ENCODE data around the gene ARHGAP42. TPM values are rescaled to one million over a fixed set of nuclear protein-coding genes. Genes with fewer than 3 reads are reported as not detected.

Gene ARHGAP42
- total and polyA plus RNA-seq, 2 experiments from 2014 or later = 0.74 to 2.7 TPM

DNA sequence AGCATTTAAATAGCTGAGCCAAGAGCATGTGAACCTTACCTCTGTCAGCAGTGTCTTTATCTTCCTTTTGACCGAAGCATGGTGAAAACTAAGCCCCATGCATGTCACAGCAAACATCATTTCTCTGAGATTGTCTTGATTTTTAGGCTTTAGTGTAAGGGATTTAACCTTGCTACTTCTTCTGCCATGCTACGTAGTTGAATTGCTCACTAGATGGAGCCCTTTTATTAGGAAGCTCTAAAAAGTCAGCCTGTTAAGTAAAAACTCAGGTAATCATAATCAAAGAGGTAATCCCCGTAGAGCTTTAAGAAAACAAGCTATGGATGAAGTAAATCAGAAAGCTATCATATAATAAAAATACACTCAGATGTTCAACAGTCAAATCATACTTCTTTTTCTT, 293.1 kb downstream of the ARHGAP42 start:
- H3K9me2 ChIP-seq (ENCODE audit: insufficient read depth) = no peaks in the 10 kb centered on the region
- no peak overlapping the region for H3K4me3 ChIP-seq
- no peak overlapping the region for H2AFZ ChIP-seq
- no peaks in the 10 kb centered on the region for H3K4me1 ChIP-seq (ENCODE audit: insufficient read depth)
- in situ Hi-C loops (cut with MboI) = no loop called here
- H3K79me2 ChIP-seq (ENCODE audit: insufficient read depth) = no peaks in the 10 kb centered on the region
- no peaks in the 10 kb centered on the region for H3K27me3 ChIP-seq (replicated peaks; ENCODE audit: insufficient read depth)
- H3K27ac ChIP-seq = no peak overlapping the region
- no peaks in the 10 kb centered on the region for H3F3A ChIP-seq (ENCODE audit: insufficient read depth)
- H3K9ac ChIP-seq = no peak overlapping the region
- DNase-seq = peak; percentile 12
- no peaks in the 10 kb centered on the region for H3K36me3 ChIP-seq (ENCODE audit: low read depth)
- 81% methylated on average over 3 of the region's 3 CpGs for WGBS, 2 experiments (ENCODE audit: low coverage in 1 of 2, low lambda C conversion rate in 2 of 2, missing lambda C conversion rate in 2 of 2)
- TF ChIP-seq EZH2phosphoT487 (IDR thresholded peaks at IDR 0.05; ENCODE audit: insufficient read depth, low read depth) = no peak
- TF ChIP-seq EZH2 (IDR thresholded peaks at IDR 0.05; ENCODE audit: insufficient read depth, poor library complexity, severe bottlenecking) = no peak
- no peaks in the 10 kb centered on the region for H4K20me1 ChIP-seq (ENCODE audit: insufficient read depth)
- H3K4me2 ChIP-seq (ENCODE audit: unreplicated experiment) = no peak overlapping the region
- no peaks in the 10 kb centered on the region for H3K9me3 ChIP-seq (ENCODE audit: low read depth)

DNA sequence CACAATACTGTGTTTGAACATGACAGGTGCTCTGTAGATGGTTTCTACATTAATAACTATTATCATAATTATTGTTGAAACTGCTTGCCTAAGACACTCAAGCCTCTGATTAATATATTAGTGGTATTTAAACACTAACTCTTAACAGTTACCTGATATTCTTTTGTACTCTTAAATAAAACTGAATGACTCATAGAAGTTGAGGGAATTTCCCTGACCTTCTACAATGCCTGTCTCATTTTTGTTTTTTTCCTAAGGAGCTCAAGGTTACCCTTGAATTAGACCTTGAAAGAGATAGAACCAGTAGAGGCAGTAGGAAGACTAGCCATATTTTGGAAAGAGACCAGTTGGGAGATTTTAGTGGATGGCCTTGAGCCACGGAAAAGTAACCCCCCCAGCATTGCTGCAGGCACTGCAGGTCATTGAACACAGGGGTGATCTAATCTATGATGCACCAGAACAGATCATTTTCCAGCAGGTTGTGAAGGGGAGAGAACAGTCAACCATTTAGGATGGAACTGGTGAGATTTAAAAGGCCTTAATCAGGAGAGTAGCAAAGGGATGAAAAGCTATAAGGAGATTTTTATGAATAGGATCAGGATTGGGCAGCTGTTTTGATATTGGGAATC, 294.2 kb downstream of the ARHGAP42 start:
- H3K36me3 ChIP-seq (ENCODE audit: low read depth) = no peaks in the 10 kb centered on the region
- no peaks in the 10 kb centered on the region for H3K9me2 ChIP-seq (ENCODE audit: insufficient read depth)
- no peak overlapping the region for H2AFZ ChIP-seq
- in situ Hi-C loops (cut with MboI) = no loop called here
- no peaks in the 10 kb centered on the region for H3K4me1 ChIP-seq (ENCODE audit: insufficient read depth)
- no peak for DNase-seq
- H3K9ac ChIP-seq = no peak overlapping the region
- 90 to 94% methylated on average over 1 of the region's 1 CpG for WGBS, 2 experiments (ENCODE audit: low coverage in 1 of 2, low lambda C conversion rate in 2 of 2, missing lambda C conversion rate in 2 of 2)
- H3K27ac ChIP-seq = no peak overlapping the region
- H3K4me2 ChIP-seq (ENCODE audit: unreplicated experiment) = no peak overlapping the region
- H3K4me3 ChIP-seq = no peak overlapping the region
- H4K20me1 ChIP-seq (ENCODE audit: insufficient read depth) = no peaks in the 10 kb centered on the region
- TF ChIP-seq EZH2 (IDR thresholded peaks at IDR 0.05; ENCODE audit: insufficient read depth, poor library complexity, severe bottlenecking) = no peak
- TF ChIP-seq EZH2phosphoT487 (IDR thresholded peaks at IDR 0.05; ENCODE audit: insufficient read depth, low read depth) = no peak
- H3F3A ChIP-seq (ENCODE audit: insufficient read depth) = no peaks in the 10 kb centered on the region
- H3K9me3 ChIP-seq (ENCODE audit: low read depth) = no peaks in the 10 kb centered on the region
- no peaks in the 10 kb centered on the region for H3K79me2 ChIP-seq (ENCODE audit: insufficient read depth)
- H3K27me3 ChIP-seq (replicated peaks; ENCODE audit: insufficient read depth) = no peaks in the 10 kb centered on the region

DNA sequence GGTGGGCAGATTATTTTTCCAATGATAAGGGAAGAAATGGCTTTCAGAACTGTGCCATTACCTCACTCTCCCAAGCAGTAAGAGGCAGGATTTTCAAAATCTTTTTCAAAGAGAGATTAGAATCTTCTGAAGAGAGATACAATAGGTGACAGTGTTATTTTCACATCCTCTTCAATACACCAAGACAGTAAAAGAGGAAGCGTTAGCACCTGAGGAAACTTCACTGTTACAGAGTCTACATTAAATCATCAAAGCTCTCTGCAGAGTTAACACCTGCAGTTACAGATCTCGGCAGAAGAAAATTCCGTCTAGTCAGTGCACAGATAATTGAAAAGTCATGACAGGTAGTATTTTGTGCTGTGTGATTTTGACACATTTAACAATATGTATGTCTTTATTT, 297.6 kb downstream of the ARHGAP42 start:
- H3K9me2 ChIP-seq (ENCODE audit: insufficient read depth) = no peaks in the 10 kb centered on the region
- H3K27ac ChIP-seq = no peak overlapping the region
- no peaks in the 10 kb centered on the region for H3F3A ChIP-seq (ENCODE audit: insufficient read depth)
- no peaks in the 10 kb centered on the region for H3K79me2 ChIP-seq (ENCODE audit: insufficient read depth)
- no peaks in the 10 kb centered on the region for H3K4me1 ChIP-seq (ENCODE audit: insufficient read depth)
- in situ Hi-C loops (cut with MboI) = no loop called here
- no peaks in the 10 kb centered on the region for H3K36me3 ChIP-seq (ENCODE audit: low read depth)
- WGBS, 2 experiments (ENCODE audit: low coverage in 1 of 2, low lambda C conversion rate in 2 of 2, missing lambda C conversion rate in 2 of 2) = 84 to 85% methylated on average over 3 of the region's 3 CpGs
- TF ChIP-seq EZH2 (IDR thresholded peaks at IDR 0.05; ENCODE audit: insufficient read depth, poor library complexity, severe bottlenecking) = no peak
- no peak for TF ChIP-seq EZH2phosphoT487 (IDR thresholded peaks at IDR 0.05; ENCODE audit: insufficient read depth, low read depth)
- no peak overlapping the region for H3K4me2 ChIP-seq (ENCODE audit: unreplicated experiment)
- no peaks in the 10 kb centered on the region for H3K27me3 ChIP-seq (replicated peaks; ENCODE audit: insufficient read depth)
- no peaks in the 10 kb centered on the region for H4K20me1 ChIP-seq (ENCODE audit: insufficient read depth)
- DNase-seq = no peak
- H3K9ac ChIP-seq = no peak overlapping the region
- no peak overlapping the region for H2AFZ ChIP-seq
- no peak overlapping the region for H3K4me3 ChIP-seq
- no peaks in the 10 kb centered on the region for H3K9me3 ChIP-seq (ENCODE audit: low read depth)

DNA sequence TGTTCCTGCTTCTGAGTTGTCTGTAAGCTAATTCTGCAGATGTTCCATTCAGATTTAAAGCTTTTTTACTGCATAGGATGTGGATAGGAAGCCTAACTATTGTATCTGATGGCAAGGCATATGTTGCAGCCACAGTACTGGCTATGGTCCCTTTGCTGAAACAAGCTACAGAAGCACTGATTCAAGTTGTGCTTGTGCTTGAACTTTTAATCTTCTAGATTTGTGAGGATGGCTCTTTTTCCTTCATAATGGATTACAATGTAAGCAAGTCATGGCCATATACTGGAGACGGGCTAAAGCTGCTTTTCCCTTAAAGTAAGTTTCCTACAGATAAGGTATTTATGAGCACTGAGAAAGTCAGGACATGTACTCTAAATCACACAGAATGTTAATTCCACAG, 303.8 kb downstream of the ARHGAP42 start:
- Histone ChIP-seq H3K9ac (no peak overlapping the region), H3K79me2 (ENCODE audit: insufficient read depth) (no peaks in the 10 kb centered on the region), H3K4me2 (ENCODE audit: unreplicated experiment) (no peak overlapping the region), H3K9me2 (ENCODE audit: insufficient read depth) (no peaks in the 10 kb centered on the region), H3K27me3 (replicated peaks; ENCODE audit: insufficient read depth) (no peaks in the 10 kb centered on the region), H4K20me1 (ENCODE audit: insufficient read depth) (no peaks in the 10 kb centered on the region), H2AFZ (no peak overlapping the region), H3K4me1 (ENCODE audit: insufficient read depth) (no peaks in the 10 kb centered on the region), H3K4me3 (no peak overlapping the region), H3K27ac (no peak overlapping the region), H3K9me3 (ENCODE audit: low read depth) (no peaks in the 10 kb centered on the region), H3F3A (ENCODE audit: insufficient read depth) (no peaks in the 10 kb centered on the region), H3K36me3 (ENCODE audit: low read depth) (no peaks in the 10 kb centered on the region)
- in situ Hi-C loops (cut with MboI) = no loop called here
- WGBS, 2 experiments (ENCODE audit: low coverage in 1 of 2, low lambda C conversion rate in 2 of 2, missing lambda C conversion rate in 2 of 2) = 93 to 100% methylated on average over 1 of the region's 1 CpG
- no peak for TF ChIP-seq EZH2phosphoT487 (IDR thresholded peaks at IDR 0.05; ENCODE audit: insufficient read depth, low read depth)
- TF ChIP-seq EZH2 (IDR thresholded peaks at IDR 0.05; ENCODE audit: insufficient read depth, poor library complexity, severe bottlenecking) = no peak
- no peak for DNase-seq

DNA sequence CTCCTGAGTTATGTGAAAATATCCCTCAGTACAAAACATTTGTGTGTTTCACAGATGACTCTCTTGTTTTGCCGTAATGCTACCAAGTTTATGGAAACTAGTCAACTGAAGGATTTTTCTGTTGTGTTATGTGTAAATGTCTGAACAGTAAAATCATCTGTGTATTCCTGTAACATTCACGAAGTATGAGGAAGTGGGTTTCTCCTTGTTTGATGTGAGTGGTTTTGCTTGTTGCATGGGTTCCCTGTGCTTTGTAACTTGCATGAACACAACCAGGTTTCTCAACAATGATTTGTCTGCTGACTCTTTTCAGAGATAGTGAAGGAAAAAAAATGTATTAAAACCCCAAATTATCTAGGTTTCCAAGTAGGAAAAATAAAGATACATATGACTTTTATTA, 304.5 kb downstream of the ARHGAP42 start:
- H3K9me3 ChIP-seq (ENCODE audit: low read depth) = no peaks in the 10 kb centered on the region
- no peaks in the 10 kb centered on the region for H4K20me1 ChIP-seq (ENCODE audit: insufficient read depth)
- H2AFZ ChIP-seq = no peak overlapping the region
- no peaks in the 10 kb centered on the region for H3K4me1 ChIP-seq (ENCODE audit: insufficient read depth)
- in situ Hi-C loops (cut with MboI) = no loop called here
- H3K79me2 ChIP-seq (ENCODE audit: insufficient read depth) = no peaks in the 10 kb centered on the region
- H3K36me3 ChIP-seq (ENCODE audit: low read depth) = no peaks in the 10 kb centered on the region
- H3K27me3 ChIP-seq (replicated peaks; ENCODE audit: insufficient read depth) = no peaks in the 10 kb centered on the region
- H3K4me2 ChIP-seq (ENCODE audit: unreplicated experiment) = no peak overlapping the region
- no peaks in the 10 kb centered on the region for H3F3A ChIP-seq (ENCODE audit: insufficient read depth)
- H3K4me3 ChIP-seq = no peak overlapping the region
- WGBS, 2 experiments (ENCODE audit: low coverage in 1 of 2, low lambda C conversion rate in 2 of 2, missing lambda C conversion rate in 2 of 2) = 83 to 87% methylated on average over 2 of the region's 2 CpGs
- no peak overlapping the region for H3K27ac ChIP-seq
- H3K9me2 ChIP-seq (ENCODE audit: insufficient read depth) = no peaks in the 10 kb centered on the region
- DNase-seq = no peak
- no peak overlapping the region for H3K9ac ChIP-seq
- TF ChIP-seq EZH2 (IDR thresholded peaks at IDR 0.05; ENCODE audit: insufficient read depth, poor library complexity, severe bottlenecking) (no peak), EZH2phosphoT487 (IDR thresholded peaks at IDR 0.05; ENCODE audit: insufficient read depth, low read depth) (no peak)
